ENCODE results near the gene AUH. TPM values are rescaled to one million over a fixed set of nuclear protein-coding genes. Genes with fewer than 3 reads are reported as not detected.

AUH gene
- total RNA-seq, 1 donor from 2014 or later, result 14.6 TPM

DNA sequence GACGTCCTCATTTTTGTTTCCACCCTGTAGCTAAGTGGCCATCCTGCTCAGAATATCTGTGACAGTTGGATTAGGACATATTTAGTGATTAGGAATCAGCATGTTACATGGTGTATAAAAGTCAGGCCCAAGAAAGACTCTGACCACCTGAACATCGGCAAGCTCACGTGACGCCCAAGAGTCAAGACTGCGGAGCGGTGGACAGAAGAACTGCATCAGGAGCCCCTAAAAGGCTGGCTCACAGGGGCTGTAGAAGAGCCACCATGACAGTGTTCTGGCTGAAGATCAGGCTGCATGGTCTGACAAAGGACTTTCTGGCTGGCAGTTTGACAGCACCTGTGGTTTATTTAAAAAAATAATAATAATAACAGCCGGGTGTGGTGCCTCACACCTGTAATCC lies 185.3 kb downstream of the AUH start:
- Mint-ChIP-seq H3K9me3 (ENCODE audit: unreplicated experiment) (peaks cover 12% of the 10 kb centered on the region), H3K4me3 (ENCODE audit: unreplicated experiment) (no peak overlapping the region), H3K36me3 (ENCODE audit: unreplicated experiment) (no peaks in the 10 kb centered on the region), H3K27me3 (ENCODE audit: unreplicated experiment) (no peaks in the 10 kb centered on the region), H3K4me1 (ENCODE audit: unreplicated experiment) (no peaks in the 10 kb centered on the region), H3K27ac (ENCODE audit: unreplicated experiment) (no peak overlapping the region)
- TF ChIP-seq, protein P1, sequence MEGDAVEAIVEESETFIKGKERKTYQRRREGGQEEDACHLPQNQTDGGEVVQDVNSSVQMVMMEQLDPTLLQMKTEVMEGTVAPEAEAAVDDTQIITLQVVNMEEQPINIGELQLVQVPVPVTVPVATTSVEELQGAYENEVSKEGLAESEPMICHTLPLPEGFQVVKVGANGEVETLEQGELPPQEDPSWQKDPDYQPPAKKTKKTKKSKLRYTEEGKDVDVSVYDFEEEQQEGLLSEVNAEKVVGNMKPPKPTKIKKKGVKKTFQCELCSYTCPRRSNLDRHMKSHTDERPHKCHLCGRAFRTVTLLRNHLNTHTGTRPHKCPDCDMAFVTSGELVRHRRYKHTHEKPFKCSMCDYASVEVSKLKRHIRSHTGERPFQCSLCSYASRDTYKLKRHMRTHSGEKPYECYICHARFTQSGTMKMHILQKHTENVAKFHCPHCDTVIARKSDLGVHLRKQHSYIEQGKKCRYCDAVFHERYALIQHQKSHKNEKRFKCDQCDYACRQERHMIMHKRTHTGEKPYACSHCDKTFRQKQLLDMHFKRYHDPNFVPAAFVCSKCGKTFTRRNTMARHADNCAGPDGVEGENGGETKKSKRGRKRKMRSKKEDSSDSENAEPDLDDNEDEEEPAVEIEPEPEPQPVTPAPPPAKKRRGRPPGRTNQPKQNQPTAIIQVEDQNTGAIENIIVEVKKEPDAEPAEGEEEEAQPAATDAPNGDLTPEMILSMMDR (IDR thresholded peaks at IDR 0.05), result no peak
- peak; percentile 57 for DNase-seq (ENCODE audit: extremely low spot score, unreplicated experiment)

DNA sequence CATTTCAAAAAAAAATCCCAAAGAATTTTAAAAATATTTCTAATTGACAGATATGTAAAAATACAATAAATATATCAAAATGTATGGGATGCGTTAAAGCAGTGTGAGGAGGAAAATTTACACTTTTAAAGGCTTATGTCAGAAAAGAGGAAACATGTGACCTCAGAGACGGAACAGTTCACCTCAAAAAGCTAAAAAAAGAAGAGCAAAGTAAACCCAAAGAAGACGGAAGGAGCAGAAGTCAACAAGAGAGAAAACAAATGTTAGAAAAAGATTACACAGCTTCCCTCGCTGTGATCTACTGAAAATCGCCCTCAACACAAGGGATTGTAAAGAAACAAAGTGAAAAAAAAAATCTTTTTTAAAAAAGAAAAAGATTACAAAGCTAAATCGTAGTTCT lies 186.9 kb downstream of the AUH start:
- TF ChIP-seq, protein P1 (IDR thresholded peaks at IDR 0.05), result no peak
- Mint-ChIP-seq H3K9me3 (ENCODE audit: unreplicated experiment) (peaks cover 23% of the 10 kb centered on the region), H3K27ac (ENCODE audit: unreplicated experiment) (no peak overlapping the region), H3K4me1 (ENCODE audit: unreplicated experiment) (no peaks in the 10 kb centered on the region), H3K27me3 (ENCODE audit: unreplicated experiment) (no peaks in the 10 kb centered on the region), H3K36me3 (ENCODE audit: unreplicated experiment) (peaks cover 5% of the 10 kb centered on the region), H3K4me3 (ENCODE audit: unreplicated experiment) (no peak overlapping the region)
- DNase-seq (ENCODE audit: extremely low spot score, unreplicated experiment), result no peak

DNA sequence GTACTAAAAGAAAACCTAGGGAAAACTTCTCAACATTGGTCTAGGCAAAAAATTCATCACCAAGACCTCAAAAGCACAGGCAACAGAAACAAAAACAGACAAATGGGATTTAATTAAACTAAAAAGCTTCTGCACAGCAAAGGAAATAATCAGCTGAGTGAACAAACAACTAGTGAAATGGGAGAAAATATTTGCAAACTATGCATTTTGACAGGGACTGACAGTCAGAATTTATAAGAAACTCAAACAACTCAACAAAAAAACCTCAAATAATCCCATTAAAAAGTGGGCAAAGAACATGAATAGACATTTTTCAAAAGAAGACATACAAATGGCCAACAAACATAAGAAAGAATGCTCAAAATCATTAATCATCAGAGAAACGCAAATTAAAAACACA lies 189.4 kb downstream of the AUH start:
- H3K4me3 Mint-ChIP-seq (ENCODE audit: unreplicated experiment), result no peak overlapping the region
- no peaks in the 10 kb centered on the region for H3K4me1 Mint-ChIP-seq (ENCODE audit: unreplicated experiment)
- no peaks in the 10 kb centered on the region for H3K27me3 Mint-ChIP-seq (ENCODE audit: unreplicated experiment)
- H3K36me3 Mint-ChIP-seq (ENCODE audit: unreplicated experiment), result peaks cover 5% of the 10 kb centered on the region
- H3K9me3 Mint-ChIP-seq (ENCODE audit: unreplicated experiment), result peaks cover 23% of the 10 kb centered on the region
- DNase-seq (ENCODE audit: extremely low spot score, unreplicated experiment), result no peak
- no peak overlapping the region for H3K27ac Mint-ChIP-seq (ENCODE audit: unreplicated experiment)
- TF ChIP-seq, protein P1 (IDR thresholded peaks at IDR 0.05), result no peak

DNA sequence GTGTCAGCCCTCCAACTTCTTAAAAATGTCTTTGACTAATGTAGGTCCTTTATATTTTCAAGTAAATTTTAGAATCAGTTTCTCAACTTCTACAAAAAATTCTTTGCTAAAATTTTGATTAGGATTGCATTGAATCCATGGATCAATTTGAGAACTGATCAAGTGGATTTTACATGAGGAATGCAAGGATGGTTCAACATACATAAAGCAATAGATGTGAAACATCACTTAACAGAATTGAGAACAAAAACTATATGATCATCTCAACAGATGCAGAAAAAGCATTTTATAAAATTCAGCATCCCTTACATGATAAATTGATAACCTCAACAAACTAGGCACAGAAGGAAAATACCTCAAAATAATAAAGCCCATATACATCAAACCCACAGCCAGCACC lies 190.8 kb downstream of the AUH start:
- Mint-ChIP-seq H3K36me3 (ENCODE audit: unreplicated experiment) (peaks cover 5% of the 10 kb centered on the region), H3K9me3 (ENCODE audit: unreplicated experiment) (peaks cover 23% of the 10 kb centered on the region), H3K27ac (ENCODE audit: unreplicated experiment) (no peak overlapping the region), H3K4me3 (ENCODE audit: unreplicated experiment) (no peak overlapping the region), H3K4me1 (ENCODE audit: unreplicated experiment) (peaks cover 12% of the 10 kb centered on the region), H3K27me3 (ENCODE audit: unreplicated experiment) (no peaks in the 10 kb centered on the region)
- no peak for DNase-seq (ENCODE audit: extremely low spot score, unreplicated experiment)
- TF ChIP-seq, protein P1 (IDR thresholded peaks at IDR 0.05), result no peak

DNA sequence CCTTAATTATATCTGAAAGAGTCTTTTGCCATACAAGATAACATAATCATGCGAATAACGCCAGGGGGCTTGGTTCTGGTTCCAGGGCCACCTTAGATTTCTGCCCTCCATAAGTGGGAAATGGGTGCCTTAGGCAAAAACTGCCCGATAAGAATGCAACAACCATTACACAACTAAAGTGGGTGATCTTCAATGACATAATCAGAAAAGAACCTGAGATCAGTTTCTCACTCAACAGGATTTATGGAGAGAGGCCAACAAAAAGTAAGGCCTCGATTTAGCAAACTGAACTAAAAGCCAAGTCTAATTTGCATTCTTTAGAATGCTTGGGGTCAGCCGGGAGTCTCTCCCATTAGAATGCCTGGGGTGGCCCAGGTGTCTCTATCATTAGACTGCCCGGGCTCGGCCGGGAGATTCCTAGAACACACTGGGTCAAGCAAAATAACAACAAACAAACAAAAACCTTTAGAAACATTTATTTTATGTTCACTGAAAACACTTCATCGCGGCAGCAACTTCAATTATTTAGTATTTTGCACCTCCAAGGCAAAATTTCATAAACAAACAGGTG lies 194.8 kb downstream of the AUH start:
- TF ChIP-seq, protein P1 (IDR thresholded peaks at IDR 0.05), result no peak
- H3K27me3 Mint-ChIP-seq (ENCODE audit: unreplicated experiment), result no peaks in the 10 kb centered on the region
- peaks cover 5% of the 10 kb centered on the region for H3K36me3 Mint-ChIP-seq (ENCODE audit: unreplicated experiment)
- DNase-seq (ENCODE audit: extremely low spot score, unreplicated experiment), result peak; percentile 34
- H3K4me3 Mint-ChIP-seq (ENCODE audit: unreplicated experiment), result no peak overlapping the region
- no peak overlapping the region for H3K27ac Mint-ChIP-seq (ENCODE audit: unreplicated experiment)
- H3K4me1 Mint-ChIP-seq (ENCODE audit: unreplicated experiment), result peaks cover 48% of the 10 kb centered on the region
- peaks cover 16% of the 10 kb centered on the region for H3K9me3 Mint-ChIP-seq (ENCODE audit: unreplicated experiment)
